ENCODE measurements around the gene SYNJ2BP.
"Not testable (repeated sequence)": the region's sequence is repeated elsewhere in the genome, so short reads cannot be mapped to it uniquely, and the experiment has no call there.

The SYNJ2BP gene

GRCh38 chr14:70416338-70416724 is 559 bp downstream of the SYNJ2BP start:
- H3K4me3 ChIP-seq (ENCODE audit: low read depth in 1 of 2, low read length in 2 of 2), result peak overlapping the region; percentile 81 to 96
- peak overlapping the region; percentile 42 for H3K9ac ChIP-seq (ENCODE audit: low read length)
- no peaks in the 10 kb centered on the region for H3K9me3 ChIP-seq (ENCODE audit: low read length)

GRCh38 chr14:70415788-70416187 is 1.1 kb downstream of the SYNJ2BP start:
- H3K4me3 ChIP-seq (ENCODE audit: low read depth in 1 of 2, low read length in 2 of 2), result peak overlapping the region in 1 of 2 donors; percentile 41
- no peak overlapping the region for H3K9ac ChIP-seq (ENCODE audit: low read length)
- H3K9me3 ChIP-seq (ENCODE audit: low read length), result no peaks in the 10 kb centered on the region
- no peaks in the 10 kb centered on the region for H3K36me3 ChIP-seq (ENCODE audit: insufficient read depth, low read length)
- peaks cover 5% of the 10 kb centered on the region for H3K4me1 ChIP-seq (ENCODE audit: insufficient read depth, low read length)
- H3K27ac ChIP-seq (ENCODE audit: low read depth, low read length), result no peak overlapping the region
- no peaks in the 10 kb centered on the region for H3K27me3 ChIP-seq (ENCODE audit: control insufficient read depth in 1 of 2, insufficient read depth in 2 of 2, low read length in 2 of 2)

More at GRCh38 chr14:70416338-70416724, 559 bp downstream of the SYNJ2BP start:
- Histone ChIP-seq H3K4me1 (ENCODE audit: insufficient read depth, low read length) (peaks cover 5% of the 10 kb centered on the region), H3K27ac (ENCODE audit: low read depth, low read length) (peak overlapping the region; percentile 69), H3K27me3 (ENCODE audit: control insufficient read depth in 1 of 2, insufficient read depth in 2 of 2, low read length in 2 of 2) (no peaks in the 10 kb centered on the region), H3K36me3 (ENCODE audit: insufficient read depth, low read length) (no peaks in the 10 kb centered on the region)

GRCh38 chr14:70407621-70408020 is 9.3 kb downstream of the SYNJ2BP start:
- H3K4me3 ChIP-seq (ENCODE audit: low read depth in 1 of 2, low read length in 2 of 2), result no peak overlapping the region
- no peak overlapping the region for H3K9ac ChIP-seq (ENCODE audit: low read length)
- H3K27ac ChIP-seq (ENCODE audit: low read depth, low read length), result no peak overlapping the region
- no peaks in the 10 kb centered on the region for H3K27me3 ChIP-seq (ENCODE audit: control insufficient read depth in 1 of 2, insufficient read depth in 2 of 2, low read length in 2 of 2)
- no peaks in the 10 kb centered on the region for H3K36me3 ChIP-seq (ENCODE audit: insufficient read depth, low read length)
- H3K9me3 ChIP-seq (ENCODE audit: low read length), result no peaks in the 10 kb centered on the region
- no peaks in the 10 kb centered on the region for H3K4me1 ChIP-seq (ENCODE audit: insufficient read depth, low read length)

- H3K36me3 ChIP-seq (ENCODE audit: insufficient read depth, low read length); H3K4me3 ChIP-seq (ENCODE audit: low read depth in 1 of 2, low read length in 2 of 2); H3K9me3 ChIP-seq (ENCODE audit: low read length); H3K9ac ChIP-seq (ENCODE audit: low read length); H3K27ac ChIP-seq (ENCODE audit: low read depth, low read length); H3K27me3 ChIP-seq (ENCODE audit: control insufficient read depth in 1 of 2, insufficient read depth in 2 of 2, low read length in 2 of 2); H3K4me1 ChIP-seq (ENCODE audit: insufficient read depth, low read length): not testable (repeated sequence)
Observed at GRCh38 chr14:70406216-70406615, 10.7 kb downstream of the SYNJ2BP start.

- H3K4me1 ChIP-seq (ENCODE audit: insufficient read depth, low read length); H3K27me3 ChIP-seq (ENCODE audit: control insufficient read depth in 1 of 2, insufficient read depth in 2 of 2, low read length in 2 of 2); H3K9ac ChIP-seq (ENCODE audit: low read length); H3K27ac ChIP-seq (ENCODE audit: low read depth, low read length); H3K9me3 ChIP-seq (ENCODE audit: low read length); H3K36me3 ChIP-seq (ENCODE audit: insufficient read depth, low read length); H3K4me3 ChIP-seq (ENCODE audit: low read depth in 1 of 2, low read length in 2 of 2): not testable (repeated sequence)
Observed at GRCh38 chr14:70403335-70403734, 13.6 kb downstream of the SYNJ2BP start.

GRCh38 chr14:70401643-70402042 is 15.2 kb downstream of the SYNJ2BP start:
- Histone ChIP-seq H3K4me3 (ENCODE audit: low read depth in 1 of 2, low read length in 2 of 2) (no peak overlapping the region), H3K27ac (ENCODE audit: low read depth, low read length) (no peak overlapping the region), H3K27me3 (ENCODE audit: control insufficient read depth in 1 of 2, insufficient read depth in 2 of 2, low read length in 2 of 2) (no peaks in the 10 kb centered on the region), H3K9ac (ENCODE audit: low read length) (no peak overlapping the region), H3K9me3 (ENCODE audit: low read length) (no peaks in the 10 kb centered on the region), H3K36me3 (ENCODE audit: insufficient read depth, low read length) (peaks cover 6% of the 10 kb centered on the region), H3K4me1 (ENCODE audit: insufficient read depth, low read length) (no peaks in the 10 kb centered on the region)

- H3K4me1 ChIP-seq (ENCODE audit: insufficient read depth, low read length), result no peaks in the 10 kb centered on the region
- no peaks in the 10 kb centered on the region for H3K9me3 ChIP-seq (ENCODE audit: low read length)
- no peak overlapping the region for H3K27ac ChIP-seq (ENCODE audit: low read depth, low read length)
- no peaks in the 10 kb centered on the region for H3K27me3 ChIP-seq (ENCODE audit: control insufficient read depth in 1 of 2, insufficient read depth in 2 of 2, low read length in 2 of 2)
- no peak overlapping the region for H3K4me3 ChIP-seq (ENCODE audit: low read depth in 1 of 2, low read length in 2 of 2)
- peaks cover 6% of the 10 kb centered on the region for H3K36me3 ChIP-seq (ENCODE audit: insufficient read depth, low read length)
- H3K9ac ChIP-seq (ENCODE audit: low read length), result no peak overlapping the region
Observed at GRCh38 chr14:70398706-70399431, 18.0 kb downstream of the SYNJ2BP start.

GRCh38 chr14:70398280-70398679 is 18.6 kb downstream of the SYNJ2BP start:
- H3K36me3 ChIP-seq (ENCODE audit: insufficient read depth, low read length), result peaks cover 6% of the 10 kb centered on the region
- H3K9ac ChIP-seq (ENCODE audit: low read length), result no peak overlapping the region
- no peak overlapping the region for H3K27ac ChIP-seq (ENCODE audit: low read depth, low read length)
- no peaks in the 10 kb centered on the region for H3K27me3 ChIP-seq (ENCODE audit: control insufficient read depth in 1 of 2, insufficient read depth in 2 of 2, low read length in 2 of 2)
- H3K9me3 ChIP-seq (ENCODE audit: low read length), result no peaks in the 10 kb centered on the region
- no peaks in the 10 kb centered on the region for H3K4me1 ChIP-seq (ENCODE audit: insufficient read depth, low read length)
- H3K4me3 ChIP-seq (ENCODE audit: low read depth in 1 of 2, low read length in 2 of 2), result no peak overlapping the region

- Histone ChIP-seq H3K27me3 (ENCODE audit: control insufficient read depth in 1 of 2, insufficient read depth in 2 of 2, low read length in 2 of 2) (no peaks in the 10 kb centered on the region), H3K9me3 (ENCODE audit: low read length) (no peaks in the 10 kb centered on the region), H3K36me3 (ENCODE audit: insufficient read depth, low read length) (peaks cover 6% of the 10 kb centered on the region), H3K4me3 (ENCODE audit: low read depth in 1 of 2, low read length in 2 of 2) (no peak overlapping the region), H3K9ac (ENCODE audit: low read length) (no peak overlapping the region), H3K27ac (ENCODE audit: low read depth, low read length) (no peak overlapping the region), H3K4me1 (ENCODE audit: insufficient read depth, low read length) (no peaks in the 10 kb centered on the region)
Observed at GRCh38 chr14:70397746-70398145, 19.1 kb downstream of the SYNJ2BP start.

- Histone ChIP-seq H3K9ac (ENCODE audit: low read length) (no peak overlapping the region), H3K36me3 (ENCODE audit: insufficient read depth, low read length) (peaks cover 6% of the 10 kb centered on the region), H3K27me3 (ENCODE audit: control insufficient read depth in 1 of 2, insufficient read depth in 2 of 2, low read length in 2 of 2) (no peaks in the 10 kb centered on the region), H3K4me1 (ENCODE audit: insufficient read depth, low read length) (no peaks in the 10 kb centered on the region), H3K4me3 (ENCODE audit: low read depth in 1 of 2, low read length in 2 of 2) (no peak overlapping the region), H3K9me3 (ENCODE audit: low read length) (no peaks in the 10 kb centered on the region), H3K27ac (ENCODE audit: low read depth, low read length) (no peak overlapping the region)
Observed at GRCh38 chr14:70394674-70395306, 22.1 kb downstream of the SYNJ2BP start.

GRCh38 chr14:70392676-70393075 is 24.2 kb downstream of the SYNJ2BP start:
- no peaks in the 10 kb centered on the region for H3K4me1 ChIP-seq (ENCODE audit: insufficient read depth, low read length)
- no peak overlapping the region for H3K27ac ChIP-seq (ENCODE audit: low read depth, low read length)
- no peak overlapping the region for H3K4me3 ChIP-seq (ENCODE audit: low read depth in 1 of 2, low read length in 2 of 2)

More at GRCh38 chr14:70392676-70393075, 24.2 kb downstream of the SYNJ2BP start:
- Histone ChIP-seq H3K36me3 (ENCODE audit: insufficient read depth, low read length) (peaks cover 2% of the 10 kb centered on the region), H3K27me3 (ENCODE audit: control insufficient read depth in 1 of 2, insufficient read depth in 2 of 2, low read length in 2 of 2) (no peaks in the 10 kb centered on the region), H3K9ac (ENCODE audit: low read length) (no peak overlapping the region), H3K9me3 (ENCODE audit: low read length) (no peaks in the 10 kb centered on the region)
